UCSD-AML1 (cell line): ENCODE results near the gene TAS2R16.

Source experiments
- DNase-seq: peaks from one replicate; lab custom pipeline; 2025; ENCODE audit not compliant: unreplicated experiment; lab: John Stamatoyannopoulos, UW

TAS2R16 gene

GRCh38 chr7:122995600-122995999 is at the start of gene TAS2R16:
Gene TAS2R16 (minus strand): TSS chr7:122995700. CDS start chr7:122995634, 66 bp downstream.
- no peak for DNase-seq

DNA sequence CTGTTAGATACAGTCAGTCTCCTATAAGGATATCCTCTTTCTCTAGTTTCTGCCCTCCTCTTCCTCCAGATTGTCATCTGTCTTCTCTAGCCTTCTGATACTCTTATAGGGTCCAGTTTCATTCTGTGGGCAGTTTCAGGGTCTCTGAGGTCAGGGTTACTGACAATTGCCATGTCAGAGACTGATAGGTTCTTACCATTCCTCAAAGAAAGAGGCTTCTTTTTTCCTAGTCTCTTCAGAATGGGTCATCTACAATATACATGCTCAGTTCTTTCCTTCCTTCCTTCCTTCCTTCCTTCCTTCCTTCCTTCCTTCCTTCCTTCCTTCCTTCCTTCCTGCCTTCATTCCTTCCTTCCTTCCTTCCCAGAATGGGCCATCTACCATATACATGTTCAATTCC is 48.1 kb upstream of the TAS2R16 start:
- no peak for DNase-seq

DNA sequence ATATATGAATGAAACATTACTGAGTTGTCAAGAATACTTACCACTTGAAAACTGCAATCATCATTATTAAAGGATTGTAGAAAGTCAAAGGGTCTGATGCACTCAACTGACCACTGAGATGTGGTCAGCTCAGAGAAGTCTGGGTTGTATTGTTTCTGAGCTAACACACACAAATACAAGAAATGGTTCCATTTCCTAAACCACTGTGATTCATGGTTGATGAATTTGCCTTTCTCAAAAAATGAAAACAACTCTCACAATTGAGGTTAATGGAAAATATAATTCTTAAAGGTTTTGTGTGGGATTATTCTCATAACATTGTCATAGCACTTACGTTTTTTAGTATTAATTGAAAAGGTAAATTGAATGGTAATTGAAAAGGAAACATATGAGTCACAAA is 45.6 kb upstream of the TAS2R16 start:
- DNase-seq = no peak

GRCh38 chr7:123039269-123039668 is 43.8 kb upstream of the TAS2R16 start:
- no peak for DNase-seq

DNA sequence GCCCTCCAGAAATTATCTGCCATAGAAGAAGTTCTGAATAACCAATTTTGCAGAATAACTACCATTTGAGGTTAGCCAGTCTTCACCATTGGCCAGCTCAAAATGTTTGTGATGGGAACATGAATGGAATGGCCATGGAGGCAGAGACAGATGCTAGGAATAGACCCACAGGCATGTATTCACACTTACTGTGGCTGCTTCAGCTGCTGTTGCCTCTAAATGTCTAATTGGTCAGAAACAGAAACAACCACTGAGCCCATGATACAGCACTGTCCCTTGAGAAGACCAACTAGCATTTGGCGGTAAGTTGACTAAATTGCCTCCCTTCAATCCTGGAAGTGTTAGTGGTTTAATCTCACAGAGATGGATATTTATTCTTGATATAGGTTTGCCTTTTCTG is 38.6 kb upstream of the TAS2R16 start:
- DNase-seq = no peak

- DNase-seq = no peak
Measured at GRCh38 chr7:123030631-123031030, 35.1 kb upstream of the TAS2R16 start.

- DNase-seq = no peak
Measured at GRCh38 chr7:123028339-123028738, 32.8 kb upstream of the TAS2R16 start.

DNA sequence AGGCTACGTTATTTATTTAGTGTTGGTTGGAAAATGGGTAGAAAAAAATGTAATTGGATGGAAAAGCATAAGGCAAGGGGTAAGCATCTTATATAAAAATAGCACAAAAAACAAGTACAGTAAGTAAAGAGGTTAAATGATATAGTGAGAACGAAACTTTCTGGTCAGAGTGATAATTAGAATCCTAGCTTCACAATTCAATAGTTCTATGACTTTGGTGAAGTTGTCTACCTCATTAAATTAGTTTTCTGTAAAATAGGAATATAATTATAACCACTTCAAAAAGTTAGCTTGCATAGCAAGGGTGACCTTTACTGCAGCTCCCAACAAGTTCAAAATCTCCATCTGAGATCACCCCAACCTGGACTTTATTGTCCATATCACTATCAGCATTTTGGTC is 30.8 kb upstream of the TAS2R16 start:
- DNase-seq = no peak

- DNase-seq = no peak
Measured at GRCh38 chr7:123024989-123025758, 29.7 kb upstream of the TAS2R16 start.

- no peak for DNase-seq
Measured at GRCh38 chr7:123023126-123023525, 27.6 kb upstream of the TAS2R16 start.

GRCh38 chr7:123022576-123022975 is 27.1 kb upstream of the TAS2R16 start:
- DNase-seq = no peak

DNA sequence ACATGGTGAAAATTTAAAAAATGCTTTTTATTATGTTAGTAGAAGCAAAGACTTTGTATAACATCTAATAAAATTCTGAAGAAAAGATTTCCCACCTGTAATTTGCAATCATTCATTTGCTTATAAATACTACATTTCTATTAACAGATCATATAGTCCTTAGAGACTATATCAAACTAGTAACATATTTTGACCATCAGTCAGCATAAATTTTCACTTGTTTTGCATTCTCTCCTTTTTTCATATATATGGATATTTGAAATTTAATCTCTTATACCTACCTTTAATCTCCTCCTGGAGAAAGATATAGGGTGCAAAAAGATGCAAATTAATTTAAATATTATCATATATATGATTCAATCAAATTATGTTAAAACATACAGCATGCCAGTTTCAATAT is 16.9 kb upstream of the TAS2R16 start:
- DNase-seq = no peak

DNA sequence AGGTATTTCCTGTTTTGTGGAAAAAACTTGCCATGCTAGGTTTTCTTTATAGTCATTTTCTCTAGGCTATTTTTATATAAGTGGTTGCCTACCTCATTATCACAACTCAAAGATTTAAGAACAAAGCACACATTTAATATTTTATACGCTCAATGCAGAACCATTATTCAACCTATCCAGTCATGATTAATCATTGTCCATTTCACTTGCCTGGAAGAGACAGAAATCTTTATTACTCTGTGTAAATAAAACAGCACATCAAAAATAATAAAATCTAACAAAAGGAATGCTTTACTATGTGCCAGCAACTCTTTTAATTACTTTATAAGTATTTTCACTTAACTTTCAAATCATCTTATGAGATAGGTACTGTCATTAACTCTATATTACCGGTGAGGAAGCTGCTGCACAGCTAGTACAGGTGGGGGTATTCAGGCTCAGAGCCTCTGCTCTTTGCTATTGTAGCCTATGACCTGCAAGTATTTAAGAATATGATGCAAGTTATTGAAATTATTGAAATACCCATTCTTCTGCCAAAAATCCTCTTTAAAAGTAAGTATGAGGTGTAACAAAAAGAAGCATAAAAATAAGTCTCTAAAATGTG is 16.4 kb upstream of the TAS2R16 start:
- DNase-seq = no peak

GRCh38 chr7:123004931-123005330 is 9.4 kb upstream of the TAS2R16 start:
- no peak for DNase-seq

DNA sequence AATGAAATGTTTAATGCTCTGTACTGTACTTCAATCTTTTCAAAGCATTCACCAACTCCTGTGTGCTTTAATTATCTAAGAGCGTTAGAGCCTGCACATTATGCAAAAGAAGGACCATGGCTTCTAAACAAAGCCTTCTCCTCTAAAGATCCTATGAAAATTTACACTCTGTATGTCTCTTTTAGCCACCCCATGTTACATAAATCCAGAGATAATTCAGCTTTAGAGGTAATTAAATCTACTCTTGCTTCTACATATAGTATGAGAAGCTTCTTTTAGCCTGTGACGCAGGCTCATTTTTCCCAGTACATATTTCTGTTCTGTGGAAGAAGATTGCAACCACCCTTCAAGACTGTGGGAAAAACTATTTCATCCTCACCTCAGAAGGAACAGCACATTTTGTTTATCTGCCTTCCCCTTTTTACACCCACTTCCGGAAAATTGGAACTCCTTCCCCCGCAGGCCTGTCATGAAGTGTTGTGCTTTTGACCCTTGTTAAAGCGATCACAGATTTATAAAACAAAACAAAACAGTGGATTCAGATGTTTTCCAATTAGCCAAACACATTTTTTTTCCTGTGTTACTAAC is 8.1 kb upstream of the TAS2R16 start:
- no peak for DNase-seq

GRCh38 chr7:122989577-122989976 is 5.9 kb downstream of the TAS2R16 start:
- DNase-seq = no peak

GRCh38 chr7:122989041-122989440 is 6.5 kb downstream of the TAS2R16 start:
- no peak for DNase-seq

DNA sequence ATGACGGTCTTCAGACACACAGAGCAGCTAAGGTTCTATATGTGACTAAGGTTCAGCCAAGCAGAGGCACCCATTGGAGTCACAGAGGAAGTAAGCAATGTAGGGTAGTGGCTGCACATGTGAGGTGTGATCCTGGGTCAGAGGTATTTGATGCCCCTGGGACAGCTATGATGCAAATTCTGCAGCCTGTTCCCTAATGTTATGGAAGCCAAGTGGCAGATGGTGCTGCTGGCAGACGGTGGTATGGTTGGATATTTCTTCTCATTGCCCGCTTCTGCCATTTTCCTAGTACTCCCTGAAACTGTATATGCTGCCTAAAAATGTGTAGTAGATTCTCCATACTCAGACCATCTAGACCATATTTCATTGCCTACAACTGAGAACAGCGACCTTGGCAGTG is 7.2 kb downstream of the TAS2R16 start:
- no peak for DNase-seq

GRCh38 chr7:122987463-122987862 is 8.0 kb downstream of the TAS2R16 start:
- no peak for DNase-seq

DNA sequence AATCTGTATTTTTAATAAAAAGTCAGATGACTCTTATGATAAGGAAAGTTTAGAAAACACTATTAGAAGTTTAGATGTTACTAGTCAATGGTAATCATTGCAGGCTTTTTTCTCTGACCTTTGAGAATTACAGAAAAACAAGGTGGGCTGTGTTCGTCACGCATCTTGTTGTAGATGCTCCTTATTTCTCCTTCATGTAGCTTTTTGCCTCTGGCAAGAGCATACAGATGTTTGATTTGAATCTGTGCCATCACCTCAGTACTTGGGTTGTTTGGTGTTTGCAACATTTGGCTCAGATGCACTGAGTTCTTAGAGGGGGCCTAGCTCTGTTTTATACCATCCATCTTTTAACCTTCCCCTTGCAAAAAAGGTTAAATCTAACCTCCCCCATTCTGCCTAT is 11.5 kb downstream of the TAS2R16 start:
- no peak for DNase-seq

DNA sequence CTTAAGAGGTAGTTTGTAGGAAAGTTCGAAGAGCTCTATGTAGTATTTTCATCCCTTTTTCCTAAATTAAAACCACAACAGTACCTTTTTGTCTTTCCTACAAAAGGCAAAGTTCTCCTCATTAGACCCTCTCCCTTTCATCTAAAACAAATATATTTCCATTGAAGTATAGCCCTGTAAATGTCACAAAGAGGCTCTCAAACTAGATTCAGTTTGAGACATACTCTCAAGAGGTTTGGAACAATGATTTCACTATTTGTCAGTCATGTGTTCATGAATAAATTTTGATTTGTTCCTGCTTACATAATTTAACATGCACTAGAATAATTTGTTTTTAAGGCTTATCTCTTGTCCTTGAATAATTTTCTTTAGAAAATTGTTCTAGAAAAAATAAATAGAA is 12.2 kb downstream of the TAS2R16 start:
- no peak for DNase-seq

GRCh38 chr7:122975341-122975740 is 20.2 kb downstream of the TAS2R16 start:
- no peak for DNase-seq
